HUES64 (cell line): ENCODE data around the gene ASIC4.

Source experiments
- H3K27ac ChIP-seq: 2 replicates; pipeline ENCODE4 v1.7.0; 2013; ENCODE audit warnings: low read depth, low read length, inconsistent platforms
- H3K27me3 ChIP-seq: 2 replicates; pipeline ENCODE4 v1.6.1; 2013; ENCODE audit warnings: mild to moderate bottlenecking, low read length; ENCODE audit not compliant: insufficient read depth
- H3K36me3 ChIP-seq: 2 replicates; pipeline ENCODE4 v1.6.1; 2013; ENCODE audit warnings: mild to moderate bottlenecking, low read length; ENCODE audit not compliant: insufficient read depth
- H3K4me1 ChIP-seq: 2 replicates; pipeline ENCODE4 v1.6.1; 2013; ENCODE audit warnings: mild to moderate bottlenecking, low read length, moderate library complexity; ENCODE audit not compliant: insufficient read depth
- H3K4me3 ChIP-seq: 2 replicates; pipeline ENCODE4 v1.5.1; 2013; ENCODE audit warnings: mild to moderate bottlenecking, low read length, moderate library complexity
- H3K9ac ChIP-seq: 2 replicates; pipeline ENCODE4 v1.6.1; 2013; ENCODE audit warnings: mild to moderate bottlenecking, low read depth, low read length
- H3K9me3 ChIP-seq: 2 replicates; pipeline ENCODE4 v1.6.1; 2013; ENCODE audit warnings: low read depth, low read length; ENCODE audit not compliant: insufficient read depth
- WGBS: fragments of 150-250, 120-280 bp; methylation state at CpG from one replicate; pipeline ENCODE4 v1.1.7; 2013; ENCODE audit warnings: missing lambda C conversion rate; 5-methylcytosine and 5-hydroxymethylcytosine counted together

Gene ASIC4

DNA sequence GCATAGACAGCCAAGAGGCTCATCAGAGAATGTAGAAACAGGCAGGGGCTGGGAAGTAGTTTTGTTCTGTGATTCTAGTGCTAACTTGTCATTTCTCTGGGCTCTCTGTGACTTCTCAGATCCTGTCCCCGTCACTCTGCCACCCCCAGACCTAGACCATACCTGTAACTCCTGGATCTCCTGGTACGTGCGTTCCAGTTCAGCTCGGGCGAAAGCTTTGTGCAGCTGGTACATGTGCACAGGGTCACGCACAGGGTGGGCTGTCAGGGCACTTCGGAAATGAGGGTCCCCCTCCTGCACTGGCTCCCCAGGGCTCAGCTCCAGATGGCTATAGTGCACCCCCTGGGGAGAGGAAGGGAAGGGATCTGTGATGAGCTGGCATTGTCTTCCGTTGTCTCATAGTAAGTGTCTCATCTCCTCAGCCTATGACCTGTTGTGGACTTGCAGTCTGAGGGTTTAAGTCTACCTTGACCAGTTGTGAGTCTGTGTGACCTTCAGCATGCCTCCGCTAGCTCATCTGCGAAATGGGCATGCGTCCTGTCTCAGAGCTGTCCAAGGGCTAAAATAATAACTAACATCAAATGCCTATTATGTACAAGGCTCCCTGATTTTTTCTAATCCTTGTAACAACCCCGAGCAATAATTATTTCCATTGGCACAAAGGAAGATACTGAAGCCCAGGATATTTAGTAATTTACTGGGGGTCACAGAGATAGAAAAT lies 26.7 kb downstream of the ASIC4 start:
- WGBS, result 95% methylated on average over 11 of the region's 12 CpGs
- H3K9ac ChIP-seq, result no peak overlapping the region
- H3K4me1 ChIP-seq, result peaks cover 16% of the 10 kb centered on the region
- no peak overlapping the region for H3K27ac ChIP-seq
- H3K9me3 ChIP-seq, result no peaks in the 10 kb centered on the region
- H3K4me3 ChIP-seq, result no peak overlapping the region
- peaks cover 27% of the 10 kb centered on the region for H3K27me3 ChIP-seq
- H3K36me3 ChIP-seq, result peaks cover 21% of the 10 kb centered on the region

DNA sequence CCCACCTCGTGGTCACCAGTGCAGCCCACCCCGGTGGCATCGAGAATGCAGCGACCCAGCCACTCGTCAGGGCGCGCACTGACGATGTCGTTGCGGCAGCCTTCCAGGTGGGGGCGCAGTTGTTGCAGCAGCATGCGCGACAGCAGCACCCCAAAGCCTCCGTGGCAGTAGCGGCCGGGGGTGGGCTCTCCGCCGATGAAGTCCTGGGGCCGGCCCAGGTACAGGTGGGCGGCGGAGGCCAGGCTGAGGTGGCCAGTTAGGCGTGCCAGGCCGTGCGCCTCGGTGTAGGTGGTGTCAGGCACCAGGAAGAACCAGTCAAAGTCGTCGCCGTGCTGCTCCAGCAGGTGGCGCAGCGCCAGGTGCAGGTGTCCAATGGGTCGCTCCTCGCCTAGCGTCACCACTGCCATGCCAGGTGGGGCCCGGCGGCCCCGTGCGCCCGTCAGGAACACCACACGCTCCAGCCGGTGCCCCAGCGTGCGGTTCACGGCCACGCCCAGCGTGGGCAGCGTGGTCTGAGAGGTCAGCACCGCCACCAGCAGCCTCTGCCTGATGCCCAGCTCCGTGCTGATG lies 27.4 kb downstream of the ASIC4 start:
- WGBS, result 5% methylated on average over 48 of the region's 48 CpGs
- no peak overlapping the region for H3K27ac ChIP-seq
- H3K9ac ChIP-seq, result no peak overlapping the region
- peaks cover 21% of the 10 kb centered on the region for H3K36me3 ChIP-seq
- peaks cover 16% of the 10 kb centered on the region for H3K4me1 ChIP-seq
- H3K27me3 ChIP-seq, result peaks cover 27% of the 10 kb centered on the region
- H3K4me3 ChIP-seq, result peak overlapping the region; percentile 89
- no peaks in the 10 kb centered on the region for H3K9me3 ChIP-seq

- WGBS, result under 1% methylated on average over 66 of the region's 66 CpGs
- Histone ChIP-seq H3K36me3 (peaks cover 21% of the 10 kb centered on the region), H3K9me3 (no peaks in the 10 kb centered on the region), H3K4me3 (peak overlapping the region; percentile 89), H3K27ac (peak overlapping the region; percentile 70; the same call in 1 of the 2 replicates), H3K27me3 (peaks cover 27% of the 10 kb centered on the region), H3K4me1 (peaks cover 9% of the 10 kb centered on the region), H3K9ac (peak overlapping the region; percentile 71)
Observed at GRCh38 chr2:219542931-219543595, 28.8 kb downstream of the ASIC4 start.

DNA sequence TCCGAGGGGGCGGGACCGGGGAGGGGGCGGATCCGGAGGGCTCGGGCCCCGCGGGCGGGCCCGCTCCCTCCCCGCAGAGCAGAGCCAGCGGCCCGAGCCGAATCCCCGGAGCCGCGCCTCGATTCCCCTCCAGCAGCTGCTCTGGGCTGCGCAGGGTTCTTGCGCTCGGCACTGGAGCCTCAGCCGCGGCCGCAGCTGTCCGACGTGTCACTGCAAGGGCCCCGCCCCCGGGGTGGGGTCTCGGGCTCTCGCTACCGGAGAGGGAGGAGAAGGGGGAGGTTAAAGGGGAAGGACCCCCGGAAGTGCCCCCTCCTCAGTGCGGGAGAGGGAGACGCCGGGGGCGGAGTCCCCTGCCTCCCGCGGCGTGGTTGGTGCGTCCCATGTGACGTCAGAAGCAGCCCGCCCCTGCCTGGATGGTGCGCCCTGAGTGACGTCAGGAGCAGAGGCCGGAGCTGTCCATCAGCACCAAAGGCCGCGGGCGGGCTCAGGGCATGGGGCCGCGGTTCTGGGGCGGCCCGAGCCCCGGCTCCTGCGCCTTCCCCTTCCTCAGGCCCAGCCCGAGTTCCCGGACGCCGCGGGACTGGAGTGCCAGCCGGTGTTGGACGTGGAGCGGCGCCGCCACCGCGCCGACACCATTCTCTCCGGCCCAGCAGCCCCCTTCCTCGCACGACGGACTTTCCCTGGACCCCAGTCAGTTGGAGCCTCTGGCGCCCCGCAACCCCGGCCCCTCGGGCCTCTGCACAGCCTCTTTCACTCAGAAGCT lies 29.5 kb downstream of the ASIC4 start, which contains the start of the genes CHPF and TMEM198:
Gene CHPF, minus strand, starts transcription at position 214 of the 763 bp plus-strand sequence. CDS start 271 bp downstream, outside the sequence.
Gene TMEM198, plus strand, starts transcription at position 433 of the 763 bp plus-strand sequence. CDS start 700 bp downstream, outside the sequence.
- no peaks in the 10 kb centered on the region for H3K9me3 ChIP-seq
- H3K36me3 ChIP-seq, result peaks cover 21% of the 10 kb centered on the region
- H3K27me3 ChIP-seq, result peaks cover 27% of the 10 kb centered on the region
- H3K9ac ChIP-seq, result peak within 1 kb of the TSS; percentile 71
- H3K27ac ChIP-seq, result peak within 1 kb of the TSS; percentile 70; the same call in 1 of the 2 replicates
- under 1% methylated on average over 75 of the region's 75 CpGs for WGBS
- H3K4me1 ChIP-seq, result peaks cover 2% of the 10 kb centered on the region; the same call in 1 of the 2 replicates
- H3K4me3 ChIP-seq, result peak within 1 kb of the TSS; percentile 89

- Histone ChIP-seq H3K27ac (no peak overlapping the region), H3K4me3 (peak overlapping the region; percentile 89), H3K36me3 (peaks cover 19% of the 10 kb centered on the region), H3K9ac (peak overlapping the region; percentile 66; the same call in 1 of the 2 replicates), H3K27me3 (peaks cover 27% of the 10 kb centered on the region), H3K4me1 (no peaks in the 10 kb centered on the region; the same call in 1 of the 2 replicates), H3K9me3 (no peaks in the 10 kb centered on the region)
- 61% methylated on average over 9 of the region's 9 CpGs for WGBS
Observed at GRCh38 chr2:219544567-219544966, 30.3 kb downstream of the ASIC4 start.

- Histone ChIP-seq H3K36me3 (peaks cover 11% of the 10 kb centered on the region), H3K27me3 (peaks cover 27% of the 10 kb centered on the region), H3K27ac (no peak overlapping the region), H3K4me3 (no peak overlapping the region), H3K9me3 (no peaks in the 10 kb centered on the region), H3K4me1 (no peaks in the 10 kb centered on the region; the same call in 1 of the 2 replicates), H3K9ac (no peak overlapping the region)
- 95% methylated on average over 3 of the region's 3 CpGs for WGBS
Observed at GRCh38 chr2:219545295-219545942, 31.1 kb downstream of the ASIC4 start.

GRCh38 chr2:219545943-219546352 lies 31.7 kb downstream of the ASIC4 start:
- peaks cover 32% of the 10 kb centered on the region for H3K27me3 ChIP-seq
- 69% methylated on average over 4 of the region's 4 CpGs for WGBS
- H3K9ac ChIP-seq, result no peak overlapping the region
- no peaks in the 10 kb centered on the region for H3K9me3 ChIP-seq
- peaks cover 5% of the 10 kb centered on the region for H3K36me3 ChIP-seq
- no peak overlapping the region for H3K4me3 ChIP-seq
- no peak overlapping the region for H3K27ac ChIP-seq
- H3K4me1 ChIP-seq, result peaks cover under 1% of the 10 kb centered on the region; the same call in 1 of the 2 replicates

DNA sequence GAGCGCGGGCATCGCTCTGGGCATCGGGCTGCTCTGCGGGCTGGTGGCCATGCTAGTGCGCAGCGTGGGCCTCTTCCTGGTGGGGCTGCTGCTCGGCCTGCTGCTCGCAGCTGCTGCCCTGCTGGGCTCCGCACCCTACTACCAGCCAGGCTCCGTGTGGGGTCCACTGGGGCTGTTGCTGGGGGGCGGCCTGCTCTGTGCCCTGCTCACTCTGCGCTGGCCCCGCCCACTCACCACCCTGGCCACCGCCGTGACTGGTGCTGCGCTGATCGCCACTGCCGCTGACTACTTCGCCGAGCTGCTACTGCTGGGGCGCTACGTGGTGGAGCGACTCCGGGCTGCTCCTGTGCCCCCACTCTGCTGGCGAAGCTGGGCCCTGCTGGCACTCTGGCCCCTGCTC lies 33.3 kb downstream of the ASIC4 start:
- H3K4me1 ChIP-seq, result peaks cover 3% of the 10 kb centered on the region; the same call in 1 of the 2 replicates
- H3K9me3 ChIP-seq, result no peaks in the 10 kb centered on the region
- no peak overlapping the region for H3K27ac ChIP-seq
- H3K9ac ChIP-seq, result no peak overlapping the region
- no peak overlapping the region for H3K4me3 ChIP-seq
- 96% methylated on average over 26 of the region's 26 CpGs for WGBS
- no peaks in the 10 kb centered on the region for H3K36me3 ChIP-seq
- peaks cover 35% of the 10 kb centered on the region for H3K27me3 ChIP-seq

DNA sequence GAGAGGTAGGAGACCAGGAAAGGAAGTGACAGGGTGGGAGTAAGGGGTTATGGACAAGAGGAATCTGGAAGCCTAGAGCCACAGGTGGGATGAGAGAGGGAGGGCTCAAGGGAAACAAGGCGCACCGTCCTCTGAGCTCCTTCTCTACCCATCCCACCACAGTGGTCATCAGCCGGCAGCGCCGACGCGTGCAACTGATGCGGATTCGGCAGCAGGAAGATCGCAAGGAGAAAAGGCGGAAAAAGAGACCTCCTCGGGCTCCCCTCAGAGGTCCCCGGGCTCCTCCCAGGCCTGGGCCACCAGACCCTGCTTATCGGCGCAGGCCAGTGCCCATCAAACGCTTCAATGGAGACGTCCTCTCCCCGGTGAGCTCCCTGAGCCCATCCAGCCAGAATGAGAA lies 34.7 kb downstream of the ASIC4 start:
- H3K9ac ChIP-seq, result no peak overlapping the region
- no peaks in the 10 kb centered on the region for H3K9me3 ChIP-seq
- H3K4me3 ChIP-seq, result no peak overlapping the region
- H3K36me3 ChIP-seq, result no peaks in the 10 kb centered on the region
- peaks cover 3% of the 10 kb centered on the region; the same call in 1 of the 2 replicates for H3K4me1 ChIP-seq
- peaks cover 47% of the 10 kb centered on the region for H3K27me3 ChIP-seq
- WGBS, result 94% methylated on average over 18 of the region's 18 CpGs
- no peak overlapping the region for H3K27ac ChIP-seq

DNA sequence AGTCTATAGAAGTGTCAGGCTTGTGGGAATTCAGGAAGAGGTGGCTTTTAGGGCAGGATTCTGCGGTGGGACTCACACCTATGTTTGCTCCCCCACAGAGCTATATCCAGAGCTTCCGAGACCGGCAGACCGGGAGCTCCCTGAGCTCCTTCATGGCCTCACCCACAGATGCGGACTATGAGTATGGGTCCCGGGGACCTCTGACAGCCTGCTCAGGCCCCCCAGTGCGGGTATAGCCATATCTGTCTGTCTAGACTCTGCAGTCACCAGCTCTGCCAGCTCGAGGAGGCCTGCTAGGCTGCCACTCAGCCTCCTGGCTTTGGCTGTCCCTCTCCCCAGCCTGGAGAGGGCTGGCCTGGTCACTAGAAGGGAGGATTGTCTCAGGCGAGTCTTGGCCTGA lies 35.3 kb downstream of the ASIC4 start:
- Histone ChIP-seq H3K4me3 (no peak overlapping the region), H3K9ac (no peak overlapping the region), H3K4me1 (peaks cover 3% of the 10 kb centered on the region; the same call in 1 of the 2 replicates), H3K36me3 (no peaks in the 10 kb centered on the region), H3K27ac (no peak overlapping the region), H3K27me3 (peaks cover 44% of the 10 kb centered on the region), H3K9me3 (no peaks in the 10 kb centered on the region)
- 90% methylated on average over 9 of the region's 9 CpGs for WGBS
